GM12892 (cell line): Measurements from ENCODE around the gene MAPK14.
"Not testable (repeated sequence)": the region's sequence is repeated elsewhere in the genome, so short reads cannot be mapped to it uniquely, and the experiment has no call there.

Experiments used
- DNase-seq: peaks from one replicate; pipeline ENCODE4 v3.0.0; 2011; ENCODE audit not compliant: insufficient read length
- FAIRE-seq: peaks from 2 replicates; lab custom pipeline; 2011; peaks lifted over from hg19 to GRCh38; lab: Jason Lieb, UNC
- POLR2A ChIP-seq: IDR thresholded peaks from 2 replicates; pipeline ENCODE4 v1.6.1; 2011; ENCODE audit warnings: low read depth, low read length, control low read depth
- POLR2AphosphoS5 ChIP-seq: IDR thresholded peaks from 2 replicates; pipeline ENCODE4 v1.6.1; 2011; ENCODE audit warnings: low read depth, low read length, control low read depth
- TAF1 ChIP-seq: IDR thresholded peaks from 2 replicates; pipeline ENCODE4 v1.6.1; 2011; ENCODE audit warnings: low read depth, mild to moderate bottlenecking, control low read depth, low read length, borderline replicate concordance

The MAPK14 gene

DNA sequence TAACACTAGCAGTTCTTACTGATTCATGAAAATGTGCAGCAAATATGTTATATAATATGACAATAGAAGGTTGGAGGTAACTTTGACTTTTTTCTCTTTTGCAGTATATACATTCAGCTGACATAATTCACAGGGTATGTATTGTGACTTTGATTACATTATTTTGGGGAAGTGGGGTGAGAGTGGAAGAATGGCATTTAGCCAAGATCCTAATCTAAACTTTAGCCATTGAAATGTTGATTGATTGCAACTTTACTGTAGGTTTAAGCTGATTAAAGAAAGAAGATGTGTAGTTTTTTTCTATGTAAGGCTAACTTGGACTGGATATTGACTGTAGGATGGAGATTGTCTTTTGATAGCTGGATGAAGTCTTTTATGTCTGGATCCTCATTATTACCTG lies 46.0 kb downstream of the MAPK14 start:
- FAIRE-seq = no peak
- no peak for TF ChIP-seq TAF1
- TF ChIP-seq POLR2AphosphoS5 = no peak
- no peak for TF ChIP-seq POLR2A
- DNase-seq = no peak

DNA sequence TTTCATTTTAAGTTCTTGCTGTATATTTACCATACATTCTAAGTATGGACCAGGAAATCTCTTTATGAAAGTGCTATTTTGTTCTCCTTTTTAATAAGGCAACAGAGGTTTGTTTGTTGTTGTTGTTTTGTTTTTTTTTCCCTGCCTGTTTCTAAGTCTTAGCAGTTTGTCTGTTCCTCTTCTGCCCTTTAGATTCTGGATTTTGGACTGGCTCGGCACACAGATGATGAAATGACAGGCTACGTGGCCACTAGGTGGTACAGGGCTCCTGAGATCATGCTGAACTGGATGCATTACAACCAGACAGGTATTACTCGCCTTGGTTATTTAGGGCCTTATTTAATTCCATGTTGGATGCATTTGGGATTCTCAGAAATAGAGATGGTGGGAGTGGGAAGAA lies 48.0 kb downstream of the MAPK14 start:
- FAIRE-seq (no peak), DNase-seq (no peak)
- TF ChIP-seq POLR2A (no peak), TAF1 (no peak), POLR2AphosphoS5 (no peak)

DNA sequence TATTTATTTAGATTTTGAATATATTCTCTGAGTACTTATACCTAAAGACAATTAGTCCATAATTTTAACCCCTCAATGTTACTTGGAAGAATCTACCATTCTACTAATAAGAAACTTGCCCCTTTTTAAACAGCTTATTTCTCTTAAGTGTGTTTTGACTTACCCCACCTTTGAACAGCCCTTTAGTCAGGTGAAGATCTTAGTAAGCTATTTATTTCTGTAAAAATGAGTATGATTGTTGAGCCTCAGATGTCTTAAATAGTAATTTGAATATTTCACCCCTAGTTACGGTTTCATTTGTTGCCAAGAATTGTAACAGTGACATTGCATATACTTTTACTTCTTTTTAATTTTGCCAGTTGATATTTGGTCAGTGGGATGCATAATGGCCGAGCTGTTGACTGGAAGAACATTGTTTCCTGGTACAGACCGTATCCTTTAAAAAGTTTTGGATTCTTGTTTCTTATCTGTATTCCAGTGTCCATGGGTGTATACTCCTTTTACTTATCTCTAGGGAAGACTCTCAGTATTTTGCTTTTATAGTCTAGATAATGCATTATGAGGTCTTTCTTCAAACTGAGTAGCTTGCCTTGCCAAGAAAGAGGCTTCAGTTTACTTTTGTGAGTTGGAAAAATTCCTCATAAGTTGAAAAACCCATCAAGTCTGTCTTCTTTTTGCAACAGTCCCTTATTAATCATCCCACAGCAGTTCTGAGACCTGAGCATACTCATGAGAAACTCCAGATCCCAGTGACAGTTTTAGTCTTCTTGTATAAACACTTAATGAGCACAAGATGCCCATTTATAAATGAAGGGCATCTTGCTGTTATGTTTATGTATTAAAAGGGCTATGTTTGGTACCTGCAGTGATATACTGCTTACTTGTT lies 48.8 kb downstream of the MAPK14 start:
- no peak for TF ChIP-seq TAF1
- no peak for TF ChIP-seq POLR2AphosphoS5
- no peak for TF ChIP-seq POLR2A
- DNase-seq (no peak), FAIRE-seq (no peak)

DNA sequence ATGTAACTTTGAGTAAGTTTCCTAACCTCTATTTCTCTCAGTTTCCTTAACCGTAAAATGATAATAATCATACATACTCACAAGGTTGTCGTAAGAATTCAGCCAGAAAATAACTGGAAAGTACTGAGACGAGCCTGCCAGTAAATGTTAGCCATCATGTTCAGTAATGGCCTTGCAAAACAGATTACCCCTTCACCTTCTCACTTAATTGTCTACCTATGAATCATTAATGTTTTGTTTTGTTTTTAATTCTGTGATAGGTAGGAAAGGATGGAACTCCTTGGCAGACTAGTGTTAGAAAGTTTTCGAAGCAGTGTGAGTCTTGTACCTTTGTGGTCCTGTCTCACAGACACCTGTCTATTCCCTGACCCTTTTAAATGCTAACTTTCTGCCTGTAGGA lies 50.6 kb downstream of the MAPK14 start:
- FAIRE-seq (no peak), DNase-seq (no peak)
- TF ChIP-seq POLR2AphosphoS5 (no peak), POLR2A (no peak), TAF1 (no peak)

DNA sequence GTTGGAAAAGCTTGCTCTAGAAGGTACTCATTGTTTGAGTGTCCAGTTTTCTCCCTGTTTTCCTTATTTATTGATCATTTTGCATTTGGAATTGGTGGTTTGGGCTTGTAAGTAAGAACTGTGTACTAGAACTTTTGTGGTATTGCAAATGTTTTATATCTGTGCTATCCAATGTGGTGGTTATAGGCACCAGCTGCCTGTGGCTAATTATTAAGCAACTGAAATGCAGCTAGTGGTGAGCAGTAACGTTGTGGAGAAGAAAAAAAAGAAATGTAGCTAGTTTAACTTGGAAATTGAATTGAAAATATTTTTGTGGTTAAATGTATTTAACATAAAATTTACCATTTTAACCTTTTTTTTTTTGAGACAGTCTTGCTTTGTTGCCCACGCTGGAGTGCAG lies 52.0 kb downstream of the MAPK14 start:
- DNase-seq = no peak
- FAIRE-seq = no peak
- TF ChIP-seq POLR2A (no peak), POLR2AphosphoS5 (no peak), TAF1 (no peak)

DNA sequence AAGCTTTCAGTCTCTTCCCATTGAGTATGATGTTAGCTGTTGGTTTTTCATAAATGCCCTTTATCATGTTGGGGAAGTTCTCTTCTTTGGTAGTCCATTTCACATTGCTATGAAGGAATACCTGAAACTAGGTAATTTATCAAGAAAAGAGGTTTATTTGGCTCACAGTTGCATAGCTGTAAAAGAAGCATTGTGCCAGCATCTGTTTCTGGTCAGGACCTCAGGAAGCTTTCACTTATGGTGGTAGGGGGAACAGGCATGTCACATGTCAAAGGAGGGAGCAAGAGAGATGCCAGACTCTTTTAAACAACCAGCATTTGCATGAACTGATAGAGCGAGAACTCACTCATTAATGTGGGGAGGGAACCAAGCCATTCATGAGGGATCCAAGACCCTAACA lies 54.7 kb downstream of the MAPK14 start:
- FAIRE-seq = peak; percentile 73
- no peak for DNase-seq

DNA sequence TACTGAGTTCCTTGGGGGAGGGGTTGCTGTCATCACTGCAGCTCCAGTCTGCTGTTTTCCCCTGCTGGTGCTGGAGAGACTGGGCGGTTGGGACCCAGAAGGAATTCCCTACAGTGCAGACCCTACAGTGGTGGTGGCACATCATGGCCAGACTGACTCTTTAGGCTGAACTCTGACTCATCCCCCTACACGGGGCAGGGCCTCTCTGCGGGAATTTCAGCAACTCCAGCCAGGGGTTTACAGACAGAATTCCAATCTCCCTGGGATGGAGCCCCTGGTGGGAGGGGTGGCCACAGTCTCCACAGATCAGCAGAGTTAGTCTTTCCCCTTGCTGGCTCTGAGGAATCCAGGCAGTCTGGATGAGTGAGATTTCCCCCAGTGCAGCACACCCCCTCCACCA lies 55.8 kb downstream of the MAPK14 start:
- DNase-seq (no peak), FAIRE-seq (no peak)
- TF ChIP-seq POLR2A (no peak), TAF1 (no peak), POLR2AphosphoS5 (no peak)

More for the DNA sequence above, 54.7 kb downstream of the MAPK14 start:
- TF ChIP-seq TAF1 (no peak), POLR2A (no peak), POLR2AphosphoS5 (no peak)

DNA sequence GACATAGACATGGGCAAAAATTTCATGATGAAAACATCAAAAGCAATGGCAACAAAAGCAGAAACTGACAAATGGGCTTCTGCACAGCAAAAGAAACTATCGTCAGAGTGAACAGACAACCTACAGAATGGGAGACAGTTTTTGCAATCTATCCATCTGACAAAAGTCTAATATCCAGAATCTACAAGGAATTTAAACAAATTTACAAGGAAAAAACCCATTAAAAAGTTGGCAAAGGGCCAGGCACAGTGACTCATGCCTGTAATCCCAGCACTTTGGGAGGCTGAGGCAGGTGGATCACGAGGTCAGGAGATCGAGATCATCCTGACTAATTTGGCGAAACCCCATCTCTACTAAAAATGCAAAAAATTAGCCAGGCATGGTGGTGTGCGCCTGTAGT lies 60.6 kb downstream of the MAPK14 start:
- not testable (repeated sequence) for DNase-seq, FAIRE-seq

DNA sequence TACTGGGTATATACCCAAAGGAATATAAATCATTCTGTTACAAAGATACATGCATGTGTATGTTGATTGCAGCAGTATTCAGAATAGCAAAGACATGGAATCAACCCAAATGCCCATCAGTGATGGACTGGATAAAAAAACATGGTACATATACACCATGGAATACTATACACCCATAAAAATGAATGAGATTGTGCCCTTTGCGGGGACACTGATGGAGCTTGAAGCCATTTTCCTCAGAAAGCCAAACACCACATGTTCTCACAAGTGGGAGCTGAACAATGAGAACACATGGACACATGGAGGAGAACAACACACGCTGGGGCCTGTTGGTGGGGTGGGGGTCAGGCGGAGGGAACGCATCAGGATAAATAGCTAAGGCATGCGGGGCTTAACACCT lies 61.4 kb downstream of the MAPK14 start:
- FAIRE-seq = no peak

DNA sequence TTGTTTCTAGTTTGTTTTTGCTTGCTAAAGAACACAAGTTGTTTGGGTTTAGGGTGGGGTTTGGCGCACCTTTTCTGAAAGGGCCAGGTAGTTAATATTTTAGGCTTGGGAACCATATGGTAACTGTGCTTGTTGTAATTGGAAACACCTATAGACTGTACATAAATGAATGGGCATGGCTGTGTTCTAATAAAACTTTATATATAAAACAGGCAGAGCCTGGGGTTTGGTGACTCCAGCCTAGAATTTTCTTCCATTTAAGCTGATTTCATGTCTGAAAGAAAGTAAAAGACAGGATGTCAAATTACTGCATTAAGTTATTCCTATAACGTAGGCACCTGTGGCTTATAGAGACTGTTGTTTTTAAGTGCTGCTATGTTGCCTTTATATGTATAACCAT lies 66.6 kb downstream of the MAPK14 start:
- no peak for TF ChIP-seq TAF1
- no peak for TF ChIP-seq POLR2A
- no peak for TF ChIP-seq POLR2AphosphoS5
- no peak for FAIRE-seq
- no peak for DNase-seq

More for the DNA sequence above, 61.4 kb downstream of the MAPK14 start:
- TF ChIP-seq TAF1 = no peak
- TF ChIP-seq POLR2AphosphoS5 = no peak
- no peak for TF ChIP-seq POLR2A
- DNase-seq = no peak

DNA sequence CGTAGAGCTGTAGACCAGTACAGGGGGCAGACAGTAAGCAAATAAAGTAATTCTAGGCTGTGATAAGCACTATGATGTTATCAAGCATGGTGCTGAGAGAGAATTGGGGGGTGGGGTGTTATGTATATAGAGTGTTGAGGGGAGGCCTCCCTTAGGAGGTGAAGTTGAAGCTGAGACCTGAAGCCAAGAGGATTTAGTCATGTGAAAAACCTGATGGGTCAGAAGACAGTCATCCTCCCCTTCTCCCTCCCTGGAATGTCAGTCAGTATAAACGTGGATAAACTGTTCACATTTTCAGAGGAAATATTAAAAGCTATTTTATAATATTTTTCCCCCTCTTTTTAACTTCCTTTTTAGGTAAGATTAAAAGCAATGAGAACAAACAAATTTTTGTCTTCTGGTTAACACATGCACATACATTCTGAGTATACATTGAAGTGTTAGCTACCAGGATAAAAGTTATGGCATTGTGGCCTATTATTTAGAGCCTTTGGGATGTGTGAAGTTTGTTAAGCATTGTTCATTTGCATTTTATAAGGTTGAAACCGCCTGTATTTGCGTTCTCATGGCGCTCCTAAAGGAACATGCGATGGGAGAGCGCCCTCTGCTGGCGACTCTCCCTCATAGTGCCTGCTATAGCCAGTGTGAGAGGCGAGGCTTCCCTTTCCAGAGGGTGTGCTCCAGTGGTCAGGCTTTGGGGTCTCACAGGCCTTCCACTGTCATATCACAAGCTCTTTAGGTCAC lies 67.3 kb downstream of the MAPK14 start:
- FAIRE-seq = peak; percentile 77
- no peak for TF ChIP-seq POLR2A
- TF ChIP-seq TAF1 = no peak
- no peak for TF ChIP-seq POLR2AphosphoS5
- DNase-seq = peak; percentile 27
